ENCODE data around the gene TP63.
A peak's percentile ranks its signal among the peaks of the same experiment; 100 is the strongest.
"Not testable (repeated sequence)": the region's sequence is repeated elsewhere in the genome, so short reads cannot be mapped to it uniquely, and the experiment has no call there.

TP63 gene

DNA sequence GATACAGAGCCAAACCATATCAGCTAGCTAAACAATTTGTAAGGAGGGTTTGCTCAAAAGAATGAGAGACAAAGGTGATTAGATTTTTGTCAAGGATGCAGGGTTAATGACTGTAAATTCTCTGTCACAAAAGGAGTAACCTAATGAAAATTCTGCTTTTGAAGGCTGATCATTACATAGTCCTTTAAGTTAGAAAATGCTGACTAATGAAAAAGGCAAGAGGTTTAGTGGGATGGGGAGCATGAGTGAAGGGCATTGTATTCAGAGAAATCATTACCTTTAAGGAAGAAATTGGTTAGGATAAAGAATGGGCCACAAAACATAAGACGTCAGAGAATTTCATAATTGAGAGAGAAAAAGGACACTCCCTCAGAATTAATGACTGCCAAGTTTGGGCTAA is 97.7 kb downstream of the TP63 start:
- no peak for DNase-seq

DNA sequence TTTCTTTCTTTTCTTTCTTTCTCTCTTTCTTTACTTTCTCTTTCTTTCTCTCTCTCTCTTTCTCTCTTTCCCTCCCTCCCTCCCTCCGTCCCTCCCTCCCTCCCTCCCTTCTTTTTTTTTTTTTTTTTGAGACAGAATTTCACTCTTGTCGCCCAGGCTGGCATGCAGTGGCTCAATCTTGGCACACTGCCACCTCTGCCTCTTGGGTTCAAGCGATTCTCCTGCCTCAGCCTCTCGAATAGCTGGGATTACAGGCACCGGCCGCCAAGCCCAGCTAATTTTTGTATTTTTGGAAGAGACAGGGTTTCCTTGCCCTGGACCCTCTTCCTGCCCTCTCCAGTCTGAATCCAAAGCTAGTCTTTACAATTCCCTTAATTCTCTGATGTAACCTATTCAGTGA is 102.9 kb downstream of the TP63 start:
- DNase-seq, result no peak

DNA sequence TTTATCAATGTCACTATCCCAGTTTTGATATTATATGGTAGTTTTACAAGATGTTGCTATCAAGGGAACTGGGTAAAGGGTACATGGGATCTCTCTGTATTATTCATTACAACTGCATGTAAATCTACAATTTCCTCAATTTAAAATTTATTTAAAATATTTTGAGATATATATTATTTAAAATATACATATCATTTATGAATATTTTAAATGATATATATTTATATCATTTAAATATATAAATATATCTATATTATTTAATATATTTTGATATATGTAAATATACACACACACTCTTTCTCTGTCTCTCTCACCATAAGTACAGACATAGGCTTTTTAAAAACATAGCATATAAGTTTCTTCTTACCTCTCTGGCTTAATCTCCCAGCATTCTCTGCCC is 104.7 kb downstream of the TP63 start:
- no peak for DNase-seq

DNA sequence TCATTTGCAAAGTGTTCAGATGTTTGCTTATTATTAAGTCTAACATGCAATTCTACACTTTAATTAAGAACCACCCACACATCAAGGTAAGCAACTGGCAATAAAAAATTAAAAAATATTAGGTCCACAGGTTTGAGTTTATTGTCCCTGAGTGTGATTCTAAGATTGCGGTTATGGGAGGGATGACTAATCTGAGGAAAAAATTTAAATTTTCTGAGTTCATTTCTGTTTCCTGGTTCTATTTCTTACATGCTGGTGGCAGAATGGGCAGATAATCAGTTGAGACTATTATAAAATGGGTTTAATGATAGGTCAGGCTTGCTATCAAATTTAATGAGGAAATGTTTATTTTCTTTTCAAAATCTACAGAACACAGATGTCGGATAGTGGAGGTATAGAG is 105.9 kb downstream of the TP63 start:
- DNase-seq, result no peak

- DNase-seq, result no peak
These were observed 106.4 kb downstream of the TP63 start for GRCh38 chr3:189737619-189738018.

GRCh38 chr3:189739378-189739777 is 108.2 kb downstream of the TP63 start:
- DNase-seq, result no peak

- DNase-seq, result no peak
These were observed 109.0 kb downstream of the TP63 start for GRCh38 chr3:189740156-189740555.

- no peak for DNase-seq
These were observed 113.0 kb downstream of the TP63 start for GRCh38 chr3:189744235-189744634.

GRCh38 chr3:189745622-189746021 is 114.4 kb downstream of the TP63 start:
- no peak for DNase-seq

- no peak for DNase-seq
These were observed 116.9 kb downstream of the TP63 start for GRCh38 chr3:189748046-189748445.

- DNase-seq, result not testable (repeated sequence)
These were observed 119.8 kb downstream of the TP63 start for GRCh38 chr3:189750972-189751371.

GRCh38 chr3:189754356-189754755 is 123.2 kb downstream of the TP63 start:
- DNase-seq, result no peak

DNA sequence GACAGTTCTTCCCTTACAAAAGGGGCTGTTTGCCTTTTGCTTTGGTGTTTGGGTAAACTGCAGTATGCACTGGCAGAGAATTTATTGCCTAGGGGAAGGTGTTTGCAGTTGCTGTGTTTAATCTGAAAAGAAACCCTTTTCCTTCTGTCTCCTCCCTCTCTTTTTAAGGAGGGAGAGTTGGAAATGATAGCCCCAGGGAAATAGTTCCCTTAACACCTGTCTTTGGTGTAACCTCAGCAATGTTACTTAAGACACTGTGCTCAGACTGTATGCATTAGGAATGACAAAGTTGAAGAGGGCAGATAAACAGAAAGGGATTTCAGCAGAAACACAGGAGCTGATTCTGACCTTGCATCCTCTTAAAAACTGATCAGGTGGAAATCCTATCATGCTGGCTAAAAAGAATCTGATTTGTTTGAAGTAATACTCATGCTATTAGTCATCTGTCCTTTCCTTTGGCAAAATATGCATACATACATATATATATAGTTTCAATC is 125.4 kb downstream of the TP63 start:
- peak; percentile 27 for DNase-seq

DNA sequence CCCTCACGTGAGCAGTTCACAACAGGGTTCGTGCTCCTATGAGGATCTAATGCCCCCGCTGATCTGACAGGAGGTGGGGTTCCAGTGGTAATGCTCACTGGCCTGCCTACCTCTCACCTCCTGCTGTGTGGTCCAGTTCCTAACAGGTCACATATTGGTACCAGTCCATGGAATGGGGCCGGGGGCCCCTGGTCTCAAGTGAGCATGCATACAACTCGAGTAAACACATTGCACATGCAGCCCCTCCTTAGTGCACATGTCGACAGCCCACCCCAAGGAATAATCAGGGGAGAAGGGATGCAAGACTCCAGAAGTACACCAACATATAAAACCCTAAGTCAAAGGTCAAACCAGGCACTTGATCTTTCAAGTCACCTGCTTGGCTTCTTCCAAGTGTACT is 127.0 kb downstream of the TP63 start:
- DNase-seq, result no peak

- DNase-seq, result peak; percentile 23
These were observed 135.2 kb downstream of the TP63 start for GRCh38 chr3:189766416-189766815.

DNA sequence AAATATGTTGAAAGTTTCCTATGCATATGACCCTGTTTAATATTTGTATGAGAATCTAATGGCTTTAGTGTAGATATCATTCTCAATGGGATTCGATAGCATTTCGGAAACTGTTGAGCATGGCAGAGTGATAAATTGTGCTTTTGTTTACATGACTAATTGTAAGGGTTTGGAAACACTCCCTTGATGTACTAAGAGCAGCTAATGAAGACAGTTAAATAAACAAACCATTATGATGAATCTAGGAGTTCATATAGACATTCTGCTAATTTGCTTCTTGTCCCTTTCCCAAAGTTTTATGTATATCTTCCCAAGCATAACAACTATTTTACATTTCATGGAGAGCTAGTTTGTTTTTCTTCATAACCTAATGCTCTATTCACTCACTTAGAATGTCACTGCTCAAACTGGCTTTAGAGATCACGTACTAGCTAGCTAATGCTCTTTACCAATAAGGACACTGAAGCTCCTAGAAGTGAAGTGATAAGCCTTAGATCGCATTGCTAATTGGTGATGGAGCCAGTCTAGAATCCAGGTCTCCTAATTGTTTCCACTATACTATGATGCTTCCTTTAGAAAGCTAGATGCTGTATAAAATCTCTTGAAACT is 140.8 kb downstream of the TP63 start:
- DNase-seq, result no peak

DNA sequence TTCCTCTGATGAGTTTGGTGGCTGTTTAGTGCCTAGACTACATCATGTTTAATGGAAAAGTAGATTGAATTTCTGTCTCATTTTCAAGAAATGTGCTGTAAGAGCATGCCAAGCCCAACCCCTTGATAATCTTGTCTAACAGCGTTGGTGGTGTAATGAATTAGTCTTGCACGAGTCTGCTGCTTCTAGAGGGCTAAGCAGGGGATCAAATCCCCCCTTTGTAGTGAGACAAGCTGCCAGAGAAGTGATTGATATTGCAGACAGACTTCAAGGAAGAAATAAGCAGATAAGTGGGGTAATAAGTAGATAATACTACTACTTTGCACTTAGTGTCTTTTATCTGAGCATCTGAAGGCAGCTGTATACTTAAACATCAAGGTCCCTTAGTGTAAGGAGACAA is 141.4 kb downstream of the TP63 start:
- no peak for DNase-seq

DNA sequence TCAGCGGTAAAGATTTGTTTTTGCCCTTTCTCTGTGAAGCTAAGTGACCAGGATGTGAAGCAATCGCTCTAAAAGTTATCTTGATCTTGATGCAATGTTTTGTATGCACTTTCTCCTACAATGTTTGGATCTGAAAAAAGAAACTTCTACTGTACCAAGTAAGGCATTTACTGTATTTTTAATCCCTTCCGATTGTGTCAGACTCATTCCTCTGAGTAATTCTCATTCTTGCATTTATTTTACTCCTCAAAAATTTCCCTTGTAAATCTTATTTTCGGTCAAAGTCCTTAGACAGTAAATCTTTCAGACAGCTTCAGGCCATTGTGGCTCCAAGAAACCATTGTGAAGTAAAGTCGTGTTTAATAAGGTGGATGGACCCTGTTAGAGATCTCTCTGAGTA is 141.9 kb downstream of the TP63 start:
- no peak for DNase-seq

DNA sequence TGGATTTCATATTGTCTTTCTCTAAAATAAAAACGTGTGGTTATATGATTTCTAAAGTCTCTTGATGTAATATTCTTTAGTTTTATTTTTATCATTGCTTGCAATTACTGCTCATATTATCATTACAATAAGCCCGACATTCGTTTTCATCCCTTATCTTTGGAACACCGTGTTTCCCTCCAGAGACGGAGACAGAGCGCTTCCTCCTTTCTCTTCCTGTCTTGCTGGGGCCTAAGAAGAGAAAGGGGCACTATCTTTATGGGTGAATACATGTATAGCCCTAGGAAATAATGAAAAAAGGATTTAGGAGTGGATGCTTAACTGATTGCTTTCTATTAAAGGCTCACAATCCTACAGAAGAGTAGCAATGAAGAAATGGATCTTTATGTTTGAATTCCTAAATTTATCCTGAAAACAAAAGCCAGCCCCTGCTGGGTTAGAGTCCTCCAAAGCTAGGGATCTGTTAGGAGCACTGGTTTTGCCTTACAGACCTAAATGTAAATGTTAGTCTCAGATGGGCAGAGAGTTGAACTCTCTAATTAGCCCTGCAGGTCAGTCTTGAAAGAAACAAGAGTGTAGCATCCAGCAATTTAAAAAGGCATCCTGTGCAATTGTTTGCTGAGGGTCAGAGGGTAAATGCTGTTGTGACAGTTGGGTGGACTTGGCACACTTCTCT is 145.1 kb downstream of the TP63 start:
- no peak for DNase-seq

- no peak for DNase-seq
These were observed 147.3 kb downstream of the TP63 start for GRCh38 chr3:189778340-189778950.

DNA sequence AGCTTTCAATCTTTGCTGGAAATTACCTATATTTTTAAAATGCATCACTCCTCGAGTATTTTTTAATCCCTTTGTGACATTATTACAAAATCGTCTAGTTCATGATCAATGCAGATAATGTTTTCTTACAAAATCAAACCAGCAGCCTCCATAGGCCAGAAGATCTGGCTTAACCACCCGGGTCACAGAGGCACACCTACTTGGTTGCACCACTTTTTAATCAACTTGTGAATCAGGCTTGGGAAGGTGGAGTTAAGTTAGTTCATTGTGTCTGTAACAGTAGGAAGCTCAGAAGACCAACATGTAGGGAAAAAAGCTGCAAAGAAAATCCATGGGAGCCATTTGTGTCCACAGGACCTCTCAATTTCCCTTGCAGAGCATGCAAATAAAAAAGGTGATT is 148.0 kb downstream of the TP63 start:
- no peak for DNase-seq

- DNase-seq, result no peak
These were observed 149.5 kb downstream of the TP63 start for GRCh38 chr3:189780546-189781270.

- DNase-seq, result no peak
These were observed 150.2 kb downstream of the TP63 start for GRCh38 chr3:189781415-189781814.
